Activated T-cell treated with anti-CD3 and anti-CD28 coated beads, Interleukin-2, amount 50 U/mL, for 1 hour (primary cell): Measurements from ENCODE around the gene DHODH.
"Not testable (repeated sequence)": the region's sequence is repeated elsewhere in the genome, so short reads cannot be mapped to it uniquely, and the experiment has no call there.

Experiments used
- DNase-seq: peaks from one replicate; pipeline ENCODE4 v3.0.0-alpha.2; 2020

Gene DHODH

DNA sequence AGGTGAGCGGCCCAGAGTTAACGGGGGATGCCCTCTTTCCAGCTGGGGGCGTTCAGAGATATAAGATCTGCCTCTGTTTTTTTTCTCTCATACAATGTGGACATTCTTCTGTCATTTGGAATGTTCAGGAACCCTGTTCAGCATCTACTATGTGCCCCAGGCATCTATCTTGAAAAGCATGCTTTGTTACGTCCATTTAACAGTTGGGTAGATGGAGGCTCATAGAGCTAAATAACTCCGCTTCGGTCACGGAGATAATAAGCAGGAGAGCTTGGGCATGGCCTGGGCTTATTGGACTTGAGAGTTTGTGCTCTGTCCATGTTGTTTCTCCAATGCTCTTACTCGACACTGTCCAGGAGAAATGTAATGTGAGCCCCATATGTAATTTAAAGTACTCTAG lies 6.1 kb downstream of the DHODH start:
- no peak for DNase-seq

DNA sequence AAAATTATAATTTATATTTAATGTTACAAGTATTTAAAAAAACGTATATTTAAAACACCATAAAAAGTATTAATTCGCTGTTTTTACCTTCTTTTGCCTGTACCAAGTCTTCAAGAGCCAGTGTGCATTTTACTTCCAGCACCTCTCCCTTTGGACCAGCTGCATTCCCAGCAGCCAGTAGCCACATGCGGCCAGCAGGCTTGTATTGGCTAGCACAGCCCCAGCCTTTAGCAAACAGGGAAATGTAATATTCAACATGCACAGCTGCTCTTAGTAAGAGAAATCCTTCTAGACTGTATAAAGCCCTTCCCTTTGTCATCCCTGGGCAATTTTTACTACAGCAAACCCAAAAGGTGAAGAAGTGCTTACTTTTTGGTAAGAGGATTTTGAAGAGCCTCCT lies 6.6 kb downstream of the DHODH start:
- no peak for DNase-seq

DNA sequence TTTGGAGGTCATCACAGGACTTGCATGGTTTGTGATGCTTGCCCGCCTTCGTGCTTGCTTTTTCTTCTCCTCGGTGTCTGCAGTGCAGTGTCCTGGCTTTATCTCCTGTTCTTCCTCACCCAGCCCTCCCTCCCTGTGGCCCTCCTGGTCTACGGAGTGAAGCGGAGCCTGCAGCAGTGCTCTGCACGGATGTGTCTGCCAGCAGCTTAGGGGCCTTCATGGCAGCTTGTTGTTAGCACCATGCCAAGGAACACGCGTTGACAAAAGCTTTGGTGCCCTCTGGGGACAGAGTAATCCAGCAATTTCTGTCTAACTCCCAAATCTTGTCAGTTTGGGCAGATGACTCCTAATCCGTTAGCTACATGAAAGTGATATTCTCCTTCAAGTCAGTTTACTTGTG lies 9.9 kb downstream of the DHODH start:
- DNase-seq = no peak

- DNase-seq = no peak
Observed at GRCh38 chr16:72021043-72021442, 12.5 kb downstream of the DHODH start.

GRCh38 chr16:72022127-72022526 lies 13.6 kb downstream of the DHODH start:
- DNase-seq = no peak

DNA sequence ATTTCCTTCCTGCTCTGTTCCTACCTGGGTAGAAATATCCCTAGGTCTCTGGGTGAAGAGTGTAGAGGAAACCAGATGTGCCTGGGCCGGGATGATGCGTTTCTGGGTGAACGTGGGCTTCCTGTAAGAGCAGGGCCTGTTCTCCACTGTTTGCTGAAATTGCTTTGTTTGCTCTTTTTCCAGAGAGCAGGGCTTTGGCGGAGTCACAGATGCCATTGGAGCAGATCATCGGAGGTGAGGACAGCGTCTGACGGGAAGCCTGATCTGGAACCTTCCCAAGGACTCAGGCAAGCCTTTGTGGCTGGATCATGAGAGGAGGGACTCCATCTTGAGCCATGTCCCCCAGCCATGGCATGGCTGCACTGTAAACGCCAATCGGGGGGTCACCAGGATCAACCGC lies 15.4 kb downstream of the DHODH start:
- DNase-seq = no peak

- DNase-seq = no peak
Observed at GRCh38 chr16:72024862-72025382, 16.4 kb downstream of the DHODH start.

DNA sequence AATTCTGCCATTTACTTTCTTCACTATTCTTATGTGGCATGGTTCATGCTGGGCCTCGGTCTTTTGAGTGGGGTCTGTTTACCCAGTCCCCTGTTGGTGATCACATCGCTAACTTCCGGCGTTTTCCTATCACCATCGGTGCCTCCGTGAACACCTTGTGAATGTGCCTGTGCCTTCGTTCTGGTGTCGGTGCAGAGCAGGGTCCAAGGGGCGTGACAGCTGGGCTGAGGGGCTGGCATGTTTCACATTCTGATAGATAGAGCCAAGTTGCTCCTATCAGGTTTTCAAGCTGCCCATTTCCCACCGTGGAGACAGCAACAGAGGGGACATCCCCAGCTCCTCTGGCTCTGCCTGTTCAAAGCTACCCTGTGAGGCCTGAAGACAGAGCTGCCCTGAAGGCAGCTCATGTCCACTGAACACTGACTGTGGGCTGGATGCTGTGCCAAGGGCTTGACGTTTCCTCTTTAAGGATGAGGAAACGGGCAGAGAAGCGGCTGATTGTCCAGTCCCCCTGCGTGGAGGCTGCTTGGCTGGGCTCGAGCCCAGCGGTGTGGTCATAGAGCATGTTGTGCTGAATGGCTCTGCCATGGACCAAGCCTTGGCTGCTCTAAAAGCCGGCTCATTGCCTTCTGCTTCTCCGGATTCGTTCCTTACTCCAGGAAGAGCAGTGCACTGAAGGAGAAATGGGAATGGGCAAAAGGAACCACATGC lies 17.0 kb downstream of the DHODH start:
- no peak for DNase-seq

GRCh38 chr16:72027669-72028378 lies 19.3 kb downstream of the DHODH start:
- no peak for DNase-seq

- no peak for DNase-seq
Observed at GRCh38 chr16:72029567-72030271, 21.2 kb downstream of the DHODH start.

DNA sequence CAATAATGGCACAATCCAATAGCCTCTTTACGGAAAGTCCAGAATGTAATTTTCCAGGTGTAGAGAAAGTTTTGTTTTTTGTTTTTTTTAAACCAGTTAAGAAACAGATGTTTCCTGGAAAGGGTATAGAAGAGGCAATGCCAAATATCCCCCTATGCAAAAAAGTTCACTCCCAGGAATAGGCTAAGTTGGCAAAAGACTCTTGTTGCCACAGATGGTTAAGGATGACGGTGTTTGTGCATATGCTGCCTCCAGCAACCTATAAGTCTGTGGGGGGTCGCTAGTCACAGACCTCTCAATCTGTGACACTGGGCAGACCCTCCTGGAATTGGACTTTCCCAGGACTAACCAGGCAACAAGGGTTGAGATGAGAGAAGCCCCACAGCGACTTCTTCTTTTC lies 24.9 kb downstream of the DHODH start:
- DNase-seq = no peak

DNA sequence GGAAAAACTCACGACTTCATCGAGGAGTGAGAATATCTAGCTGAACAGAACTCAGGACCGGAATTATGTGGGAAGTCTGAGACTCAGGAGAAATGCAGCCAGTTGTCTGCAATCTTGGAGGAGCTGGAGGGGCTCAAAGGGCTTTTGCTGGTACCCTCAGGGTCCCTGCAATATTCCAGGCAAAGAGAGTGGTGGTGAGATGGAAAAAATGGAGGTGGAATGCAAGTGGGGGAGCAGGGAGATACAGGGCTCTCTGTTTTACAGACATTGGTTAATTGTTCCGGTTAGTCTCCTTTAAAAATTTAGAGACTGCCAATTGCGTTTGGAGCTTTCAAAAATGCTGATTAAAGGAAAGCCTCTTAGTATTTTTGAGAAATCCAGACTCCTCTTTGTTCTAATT lies 27.6 kb downstream of the DHODH start:
- no peak for DNase-seq

DNA sequence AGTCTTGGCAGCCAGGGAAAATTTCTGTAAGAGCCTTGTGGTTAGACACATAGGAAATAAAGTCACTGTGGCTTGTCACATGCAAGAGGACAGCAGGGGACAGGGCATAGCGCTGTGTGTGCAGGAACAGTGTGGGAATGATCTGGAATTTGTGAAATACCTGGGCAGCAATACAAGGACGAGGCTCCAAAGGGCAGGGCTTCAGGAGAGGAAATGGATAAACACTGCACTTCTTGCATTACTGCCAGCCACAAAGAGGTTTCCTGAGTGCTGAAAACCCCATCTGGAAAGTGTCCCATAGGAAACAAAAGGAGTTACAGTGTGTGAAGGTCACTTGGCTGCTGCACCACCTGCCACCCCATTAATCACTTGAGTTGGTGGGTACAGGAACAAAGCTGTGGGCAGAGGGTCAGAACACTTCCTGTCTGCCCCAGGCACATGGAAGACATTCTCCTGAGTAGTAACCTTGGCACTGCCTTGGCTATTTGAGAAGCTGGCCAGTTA lies 33.7 kb downstream of the DHODH start:
- DNase-seq = no peak

- DNase-seq = no peak
Observed at GRCh38 chr16:72043058-72043457, 34.5 kb downstream of the DHODH start.

- DNase-seq = no peak
Observed at GRCh38 chr16:72043539-72043938, 35.0 kb downstream of the DHODH start.

- DNase-seq = no peak
Observed at GRCh38 chr16:72044296-72044695, 35.8 kb downstream of the DHODH start.

DNA sequence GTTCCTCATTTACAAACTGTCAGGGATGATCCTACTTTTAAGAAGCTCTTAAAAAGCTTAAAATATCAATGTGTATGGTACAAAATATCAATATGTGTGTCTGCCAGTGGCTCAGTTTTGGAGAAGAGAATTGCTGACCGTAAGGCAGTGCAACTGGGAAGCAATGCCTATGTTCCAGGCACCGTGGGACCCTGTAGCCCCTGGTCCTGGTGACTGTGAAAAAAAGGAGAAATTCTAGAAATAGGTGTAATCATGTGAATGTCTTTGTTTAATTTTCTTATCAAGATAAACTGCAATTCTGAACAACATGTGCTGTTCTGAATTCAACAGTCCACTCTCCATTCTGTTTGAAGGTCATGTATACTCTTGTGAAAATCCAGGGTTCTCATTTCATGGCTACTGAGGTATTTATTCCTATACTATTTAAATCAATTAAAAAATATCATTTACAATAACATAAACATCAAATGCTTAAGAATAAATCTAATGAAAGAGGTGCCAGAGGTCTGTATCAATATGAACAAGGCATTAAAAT lies 36.3 kb downstream of the DHODH start:
- DNase-seq = no peak

DNA sequence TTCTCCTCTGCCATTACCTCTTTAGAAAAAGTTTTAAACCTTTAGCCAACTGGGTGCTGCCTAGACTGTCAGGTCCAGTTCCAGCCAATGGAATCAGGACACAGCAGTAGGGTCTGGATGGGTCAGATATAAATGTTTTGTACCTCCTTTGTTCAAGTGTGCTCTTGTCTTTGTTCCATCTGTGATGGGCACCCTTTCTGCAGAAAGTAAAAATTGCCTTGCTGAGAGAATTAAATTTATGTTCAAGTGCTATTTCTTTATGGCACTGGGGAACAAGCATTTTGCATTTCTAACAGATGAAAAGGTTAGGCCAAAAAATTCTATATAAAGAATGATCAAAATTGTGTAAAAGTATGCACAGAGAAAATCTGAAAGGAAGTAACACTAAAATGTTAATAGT lies 40.6 kb downstream of the DHODH start:
- DNase-seq = no peak

GRCh38 chr16:72050769-72051464 lies 42.4 kb downstream of the DHODH start:
- DNase-seq = no peak

- no peak for DNase-seq
Observed at GRCh38 chr16:72051818-72052217, 43.3 kb downstream of the DHODH start.

- DNase-seq = not testable (repeated sequence)
Observed at GRCh38 chr16:72054254-72054847, 45.8 kb downstream of the DHODH start, which contains the start of gene HP. TSS of gene HP (plus strand) at chr16:72054505. CDS start at chr16:72054653, 148 bp downstream.

- DNase-seq = no peak
Observed at GRCh38 chr16:72055911-72056310, 47.4 kb downstream of the DHODH start.
